ENCODE measurements around the gene UPP2. TPM values are rescaled to one million over a fixed set of nuclear protein-coding genes. Genes with fewer than 3 reads are reported as not detected.

The UPP2 gene
- total RNA-seq, 4 donors from 2014 or later = not detected

- no peaks in the 10 kb centered on the region for H3K27me3 ChIP-seq
- TF ChIP-seq POLR2A (IDR thresholded peaks at IDR 0.05) = no peak
- TF ChIP-seq CTCF (IDR thresholded peaks at IDR 0.05) = no peak
These were observed 13.6 kb upstream of the UPP2 start for GRCh38 chr2:158088093-158088492.

DNA sequence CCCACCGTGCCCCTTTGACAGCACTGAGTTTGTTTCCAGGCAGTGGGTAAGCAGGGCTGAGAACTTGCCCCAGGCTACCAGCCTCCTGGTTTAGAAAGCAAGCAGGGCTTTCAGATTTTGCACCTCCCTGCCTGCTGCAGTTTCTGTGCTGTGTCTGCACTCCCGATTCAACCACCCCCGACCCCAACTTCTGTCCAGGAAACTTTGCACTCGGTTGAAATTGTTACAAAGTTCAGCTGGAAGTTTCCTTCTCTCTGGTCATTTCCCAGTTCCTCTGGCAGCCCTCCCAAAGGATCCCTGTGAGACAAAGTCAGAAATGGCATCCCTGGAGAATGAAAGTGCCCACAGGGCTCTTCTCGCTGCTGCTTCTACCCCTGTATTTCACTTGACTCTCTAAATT lies 12.4 kb upstream of the UPP2 start:
- TF ChIP-seq POLR2A (IDR thresholded peaks at IDR 0.05) (no peak), CTCF (IDR thresholded peaks at IDR 0.05) (no peak)
- no peak overlapping the region for H3K27ac ChIP-seq
- DNase-seq = no peak

More at GRCh38 chr2:158088093-158088492, 13.6 kb upstream of the UPP2 start:
- Histone ChIP-seq H3K27ac (no peak overlapping the region), H3K9me3 (peaks cover 0 to 3% (median 0%) of the 10 kb centered on the region in 4 donors), H3K4me1 (no peaks in the 10 kb centered on the region), H3K4me3 (no peak overlapping the region), H3K36me3 (no peaks in the 10 kb centered on the region)
- no peak for DNase-seq

GRCh38 chr2:158091647-158092046 lies 10.0 kb upstream of the UPP2 start:
- TF ChIP-seq CTCF (IDR thresholded peaks at IDR 0.05) = no peak
- TF ChIP-seq POLR2A (IDR thresholded peaks at IDR 0.05) = no peak
- no peak overlapping the region for H3K4me3 ChIP-seq
- DNase-seq = peak in 2 of 3 donors; percentile 51 to 52
- H3K4me1 ChIP-seq = no peaks in the 10 kb centered on the region
- no peaks in the 10 kb centered on the region for H3K27me3 ChIP-seq
- peak overlapping the region in 2 of 4 donors; percentile 28 to 69 for H3K27ac ChIP-seq
- H3K9me3 ChIP-seq = peaks cover 0 to 3% (median 0%) of the 10 kb centered on the region in 4 donors
- H3K36me3 ChIP-seq = no peaks in the 10 kb centered on the region

More for the DNA sequence above, 12.4 kb upstream of the UPP2 start:
- Histone ChIP-seq H3K4me3 (no peak overlapping the region), H3K9me3 (peaks cover 0 to 3% (median 0%) of the 10 kb centered on the region in 4 donors), H3K27me3 (no peaks in the 10 kb centered on the region), H3K4me1 (no peaks in the 10 kb centered on the region), H3K36me3 (no peaks in the 10 kb centered on the region)

DNA sequence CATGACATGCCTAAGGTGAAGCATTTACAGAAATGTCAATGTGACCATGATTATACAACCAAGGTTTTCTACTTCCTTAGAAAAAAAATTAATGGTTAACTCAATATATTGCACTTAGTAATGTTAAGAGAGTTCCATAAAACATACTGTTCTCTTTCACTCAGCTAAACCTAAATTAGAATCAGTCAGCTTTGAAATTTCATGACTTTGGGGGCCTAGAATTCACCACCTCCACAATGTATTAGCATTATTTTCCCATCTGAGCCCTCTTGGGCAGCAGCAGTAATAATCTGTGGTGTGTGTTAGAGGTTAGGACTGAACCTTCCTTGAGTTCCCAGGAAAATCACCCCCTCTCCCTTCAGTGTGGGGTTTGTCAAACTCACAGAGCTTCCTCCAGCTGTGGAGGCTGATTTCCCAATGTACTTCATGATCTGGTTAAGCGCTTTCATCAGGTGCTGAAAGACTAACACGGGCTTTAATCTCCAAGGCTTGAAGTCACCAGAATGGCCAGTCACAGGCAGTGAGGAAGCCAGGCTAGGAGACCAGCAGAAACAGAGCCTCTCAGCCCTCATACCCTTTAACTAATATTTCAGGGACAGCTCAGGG lies 7.1 kb upstream of the UPP2 start:
- Histone ChIP-seq H3K36me3 (no peaks in the 10 kb centered on the region), H3K4me3 (no peak overlapping the region), H3K9me3 (no peaks in the 10 kb centered on the region), H3K4me1 (no peaks in the 10 kb centered on the region), H3K27me3 (no peaks in the 10 kb centered on the region), H3K27ac (peak overlapping the region in 3 of 4 donors; percentile 59 to 87 (median 81))
- no peak for DNase-seq
- TF ChIP-seq CTCF (IDR thresholded peaks at IDR 0.05) (no peak), POLR2A (IDR thresholded peaks at IDR 0.05) (no peak)

- Histone ChIP-seq H3K27ac (peak overlapping the region in 3 of 4 donors; percentile 59 to 87 (median 81)), H3K4me3 (no peak overlapping the region), H3K27me3 (no peaks in the 10 kb centered on the region), H3K4me1 (no peaks in the 10 kb centered on the region), H3K36me3 (no peaks in the 10 kb centered on the region), H3K9me3 (no peaks in the 10 kb centered on the region)
- TF ChIP-seq CTCF (IDR thresholded peaks at IDR 0.05) (no peak), POLR2A (IDR thresholded peaks at IDR 0.05) (no peak)
- no peak for DNase-seq
These were observed 6.4 kb upstream of the UPP2 start for GRCh38 chr2:158095269-158095668.

Measured in Peyer's patch (tissue), 4 donors.